Measurements from ENCODE around the gene CCDC92.
A peak's percentile ranks its signal among the peaks of the same experiment; 100 is the strongest.
"Not testable (repeated sequence)": the region's sequence is repeated elsewhere in the genome, so short reads cannot be mapped to it uniquely, and the experiment has no call there.

CCDC92 gene

GRCh38 chr12:123935956-123936355 lies 36.7 kb downstream of the CCDC92 start:
- DNase-seq = no peak

- DNase-seq = peak; percentile 15
Observed at GRCh38 chr12:123934829-123935228, 37.8 kb downstream of the CCDC92 start.

- no peak for DNase-seq
Observed at GRCh38 chr12:123934016-123934620, 38.5 kb downstream of the CCDC92 start.

- DNase-seq = no peak
Observed at GRCh38 chr12:123933214-123933613, 39.4 kb downstream of the CCDC92 start.

- DNase-seq = no peak
Observed at GRCh38 chr12:123931686-123932321, 40.8 kb downstream of the CCDC92 start.

GRCh38 chr12:123929946-123930583 lies 42.6 kb downstream of the CCDC92 start:
- DNase-seq = no peak

GRCh38 chr12:123928897-123929296 lies 43.7 kb downstream of the CCDC92 start:
- DNase-seq = no peak

- no peak for DNase-seq
Observed at GRCh38 chr12:123928274-123928865, 44.3 kb downstream of the CCDC92 start.

GRCh38 chr12:123924539-123924938 lies 48.1 kb downstream of the CCDC92 start:
- DNase-seq = no peak

- DNase-seq = no peak
Observed at GRCh38 chr12:123923927-123924326, 48.7 kb downstream of the CCDC92 start.

- DNase-seq = no peak
Observed at GRCh38 chr12:123923038-123923437, 49.6 kb downstream of the CCDC92 start.

- no peak for DNase-seq
Observed at GRCh38 chr12:123919980-123920360, 52.7 kb downstream of the CCDC92 start.

GRCh38 chr12:123917337-123917850 lies 55.2 kb downstream of the CCDC92 start:
- no peak for DNase-seq

- no peak for DNase-seq
Observed at GRCh38 chr12:123916729-123917128, 55.9 kb downstream of the CCDC92 start.

GRCh38 chr12:123914726-123915333 lies 57.8 kb downstream of the CCDC92 start:
- DNase-seq = no peak

GRCh38 chr12:123912415-123913380 lies 59.9 kb downstream of the CCDC92 start:
- DNase-seq = no peak

- DNase-seq = not testable (repeated sequence)
Observed at GRCh38 chr12:123911672-123912409, 60.8 kb downstream of the CCDC92 start.

- no peak for DNase-seq
Observed at GRCh38 chr12:123910761-123911193, 61.9 kb downstream of the CCDC92 start.

- no peak for DNase-seq
Observed at GRCh38 chr12:123910057-123910456, 62.6 kb downstream of the CCDC92 start.

- no peak for DNase-seq
Observed at GRCh38 chr12:123908884-123909725, 63.5 kb downstream of the CCDC92 start.
